Uterus (tissue), 2 donors: ENCODE measurements around the gene YPEL5.

ENCODE experiments used
- POLR2A ChIP-seq, 2 donors: fragments of 450-650 bp; IDR thresholded peaks; one replicate each; pipeline ENCODE4 v1.6.1; 2016; ENCODE audit warnings: antibody characterized with exemption in 2 of 2, mild to moderate bottlenecking in 1 of 2, moderate library complexity in 1 of 2
- TF ChIP-seq, protein P1 (sequence below), 4 experiments: fragments of 200-600 bp in 2 of 4; fragments of 450-650 bp in 2 of 4; sonication (generic) in 2 of 4; IDR thresholded peaks; one replicate each; pipeline ENCODE4 v1.5.1; 2016 to 2019; ENCODE audit warnings: antibody characterized with exemption in 4 of 4, mild to moderate bottlenecking in 2 of 4, moderate library complexity in 1 of 4

DNA sequence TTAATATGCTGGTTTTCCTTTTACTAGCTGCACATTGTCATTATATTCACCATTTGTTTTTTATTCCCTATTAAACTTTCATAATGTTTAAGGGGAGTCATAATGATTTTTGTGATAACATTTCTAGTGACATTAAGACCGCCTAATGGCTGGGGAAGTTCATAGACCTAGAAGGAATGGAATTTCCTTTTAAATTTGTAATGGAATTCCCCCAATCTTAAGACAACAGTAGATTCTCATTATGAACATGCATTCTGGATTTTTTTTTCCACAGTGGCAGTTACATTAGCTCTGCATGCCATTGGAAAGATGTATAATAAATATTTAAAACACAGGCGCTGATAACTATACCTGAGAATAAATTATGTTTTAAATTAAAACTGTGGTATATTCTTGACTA lies 8.4 kb downstream of the YPEL5 start:
- TF ChIP-seq, protein P1, sequence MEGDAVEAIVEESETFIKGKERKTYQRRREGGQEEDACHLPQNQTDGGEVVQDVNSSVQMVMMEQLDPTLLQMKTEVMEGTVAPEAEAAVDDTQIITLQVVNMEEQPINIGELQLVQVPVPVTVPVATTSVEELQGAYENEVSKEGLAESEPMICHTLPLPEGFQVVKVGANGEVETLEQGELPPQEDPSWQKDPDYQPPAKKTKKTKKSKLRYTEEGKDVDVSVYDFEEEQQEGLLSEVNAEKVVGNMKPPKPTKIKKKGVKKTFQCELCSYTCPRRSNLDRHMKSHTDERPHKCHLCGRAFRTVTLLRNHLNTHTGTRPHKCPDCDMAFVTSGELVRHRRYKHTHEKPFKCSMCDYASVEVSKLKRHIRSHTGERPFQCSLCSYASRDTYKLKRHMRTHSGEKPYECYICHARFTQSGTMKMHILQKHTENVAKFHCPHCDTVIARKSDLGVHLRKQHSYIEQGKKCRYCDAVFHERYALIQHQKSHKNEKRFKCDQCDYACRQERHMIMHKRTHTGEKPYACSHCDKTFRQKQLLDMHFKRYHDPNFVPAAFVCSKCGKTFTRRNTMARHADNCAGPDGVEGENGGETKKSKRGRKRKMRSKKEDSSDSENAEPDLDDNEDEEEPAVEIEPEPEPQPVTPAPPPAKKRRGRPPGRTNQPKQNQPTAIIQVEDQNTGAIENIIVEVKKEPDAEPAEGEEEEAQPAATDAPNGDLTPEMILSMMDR (IDR thresholded peaks at IDR 0.05): no peak
- TF ChIP-seq POLR2A (IDR thresholded peaks at IDR 0.05): no peak
